HCT116 (cell line): Measurements from ENCODE around the gene MAST4. TPM values are rescaled to one million over a fixed set of nuclear protein-coding genes. Genes with fewer than 3 reads are reported as not detected.

Source experiments
- ATAC-seq: fragments of 200-7000 bp; cut with Tn5 transposase; 2 replicates; pipeline ENCODE4 v1.9.1; 2020; ENCODE audit warnings: mild to moderate bottlenecking, moderate library complexity
- BruUV-seq: library from RNA; stranded (reverse); fragments of 400-500 nt; replicated peaks from 2 replicates; lab custom pipeline; 2021; lab: Mats Ljungman, UMichigan
- CTCF ChIA-PET: fragments of 300-600 bp; sonication (Branson Sonifier 250); formaldehyde crosslinking; loops from one replicate; lab custom pipeline; 2021; ENCODE audit warnings: antibody characterized with exemption; lab: Charles Lee
- POLR2A ChIA-PET: fragments of 300-600, 350-600 bp; sonication (Branson Sonifier 250); formaldehyde crosslinking; loops from one replicate; lab custom pipeline; 2021; ENCODE audit warnings: antibody characterized with exemption; lab: Charles Lee
- RAD21 ChIA-PET, 2 experiments: fragments of 300-600 bp; sonication (Branson Sonifier 250); formaldehyde crosslinking; loops; one replicate each; lab custom pipeline; 2023; ENCODE audit warnings: low total read pairs in 2 of 2; ENCODE audit not compliant: uncharacterized antibody in 2 of 2, unreplicated experiment in 2 of 2, low non-redundant PET in 1 of 2; lab: Charles Lee
- DNase-seq: peaks from one replicate; pipeline ENCODE4 v3.0.0-alpha.2; 2010; ENCODE audit warnings: low read depth, low spot score
- H2AFZ ChIP-seq: fragments of 200-600 bp; shearing (Covaris generic), sonication (generic); 2 replicates; pipeline ENCODE4 v1.6.1; 2017; ENCODE audit warnings: low read depth, mixed run types, mixed read lengths, antibody characterized with exemption, low read length; ENCODE audit not compliant: poor library complexity, severe bottlenecking
- H3K27ac ChIP-seq: 2 replicates; pipeline ENCODE4 v1.5.1; 2012; ENCODE audit warnings: low read depth, low read length
- H3K27me3 ChIP-seq: fragments of 200-600 bp; sonication (generic); 2 replicates; pipeline ENCODE4 v1.6.1; 2016; ENCODE audit warnings: mixed run types, low read length, mixed read lengths; ENCODE audit not compliant: insufficient read depth
- H3K36me3 ChIP-seq, 2 experiments: fragments of 200-500 bp in 1 of 2; fragments of 200-600 bp in 1 of 2; sonication (Bioruptor generic) in 1 of 2; sonication (generic) in 1 of 2; 2 replicates each; pipeline versions ENCODE4 v1.5.1 to v1.6.1; 2014 to 2016; ENCODE audit warnings: low read length in 2 of 2, inconsistent platforms in 1 of 2, mixed read lengths in 1 of 2, mixed run types in 1 of 2; ENCODE audit not compliant: insufficient read depth in 2 of 2, control insufficient read depth in 1 of 2
- H3K4me1 ChIP-seq, 2 experiments: fragments of 200-600 bp in 1 of 2; sonication (generic) in 1 of 2; 2 replicates each; pipeline versions ENCODE4 v1.5.1 to v1.6.1; 2012 to 2017; ENCODE audit warnings: low read length in 2 of 2, inconsistent platforms in 1 of 2, mild to moderate bottlenecking in 1 of 2, mixed read lengths in 1 of 2, mixed run types in 1 of 2, moderate library complexity in 1 of 2; ENCODE audit not compliant: insufficient read depth in 2 of 2, control insufficient read depth in 1 of 2
- H3K4me2 ChIP-seq: fragments of 200-600 bp; sonication (generic); 2 replicates; pipeline ENCODE4 v1.6.1; 2017; ENCODE audit warnings: mixed run types, low read length, mixed read lengths
- H3K4me3 ChIP-seq, 2 experiments: fragments of 200-600 bp in 1 of 2; sonication (generic) in 1 of 2; replicated peaks in 1 of 2; 2 replicates each; pipeline ENCODE4 v1.5.1; 2011 to 2016; ENCODE audit warnings: low read length in 2 of 2, control low read depth in 1 of 2, low read depth in 1 of 2, mild to moderate bottlenecking in 1 of 2, mixed read lengths in 1 of 2, mixed run types in 1 of 2
- H3K79me2 ChIP-seq: fragments of 200-600 bp; sonication (generic); 2 replicates; pipeline ENCODE4 v1.6.1; 2017; ENCODE audit warnings: mild to moderate bottlenecking, mixed run types, low read length, moderate library complexity, mixed read lengths; ENCODE audit not compliant: insufficient read depth
- H3K9ac ChIP-seq: fragments of 200-600 bp; sonication (generic); 2 replicates; pipeline ENCODE4 v1.6.1; 2016; ENCODE audit warnings: low read length, mixed read lengths
- H3K9me2 ChIP-seq: fragments of 200-600 bp; sonication (generic), shearing (Covaris generic); 2 replicates; pipeline ENCODE4 v1.6.1; 2017; ENCODE audit warnings: mixed run types, mild to moderate bottlenecking, moderate library complexity; ENCODE audit not compliant: insufficient read depth
- H3K9me3 ChIP-seq, 2 experiments: fragments of 200-500 bp in 1 of 2; fragments of 200-600 bp in 1 of 2; sonication (Bioruptor generic) in 1 of 2; sonication (generic) in 1 of 2; 2 replicates each; pipeline ENCODE4 v1.6.1; 2014 to 2017; ENCODE audit warnings: low read length in 2 of 2, mixed read lengths in 2 of 2, inconsistent platforms in 1 of 2, low read depth in 1 of 2, mild to moderate bottlenecking in 1 of 2, mixed run types in 1 of 2, moderate library complexity in 1 of 2; ENCODE audit not compliant: control insufficient read depth in 1 of 2, insufficient read depth in 1 of 2
- H4K20me1 ChIP-seq: fragments of 200-600 bp; sonication (generic), shearing (Covaris generic); 2 replicates; pipeline ENCODE4 v1.6.1; 2017; ENCODE audit warnings: mixed run types, mild to moderate bottlenecking, moderate library complexity; ENCODE audit not compliant: insufficient read depth
- CBX3 ChIP-seq: IDR thresholded peaks from 2 replicates; pipeline ENCODE4 v1.6.1; 2012; ENCODE audit warnings: low read depth
- FOSL1 ChIP-seq: IDR thresholded peaks from 2 replicates; pipeline ENCODE4 v1.6.1; 2012; ENCODE audit warnings: low read depth
- POLR2A ChIP-seq: IDR thresholded peaks from 2 replicates; pipeline ENCODE4 v1.7.0; 2011; ENCODE audit warnings: borderline replicate concordance; ENCODE audit not compliant: insufficient read depth, insufficient read length; ENCODE audit errors: extremely low read depth
- POLR2AphosphoS5 ChIP-seq: IDR thresholded peaks from 2 replicates; pipeline ENCODE4 v1.6.1; 2011; ENCODE audit warnings: mild to moderate bottlenecking, low read depth, low read length, moderate library complexity
- RAD21 ChIP-seq: IDR thresholded peaks from 2 replicates; pipeline ENCODE4 v1.6.1; 2012; ENCODE audit warnings: low read depth, mild to moderate bottlenecking
- SIN3A ChIP-seq: IDR thresholded peaks from 2 replicates; pipeline ENCODE4 v1.6.1; 2012; ENCODE audit warnings: low read depth
- YY1 ChIP-seq: IDR thresholded peaks from 2 replicates; pipeline ENCODE4 v1.6.1; 2011; ENCODE audit warnings: low read length, low read depth, moderate library complexity, mild to moderate bottlenecking; ENCODE audit not compliant: insufficient replicate concordance; ENCODE audit errors: extremely low read depth
- intact Hi-C: fragments of 100-400 bp; cut with micrococcal nuclease; formaldehyde crosslinking; loops from 2 replicates; pipeline ENCODE4 v1.10.0; 2022
- total RNA-seq: library from RNA; stranded (reverse); gene quantifications from one replicate; pipeline ENCODE4 v1.2.1, GENCODE V29; 2021; ENCODE audit not compliant: unreplicated experiment
- TF ChIP-seq, protein P1 (sequence below): IDR thresholded peaks from 2 replicates; pipeline ENCODE4 v1.6.1; 2012; ENCODE audit warnings: low read depth
- TF ChIP-seq, protein P2 (sequence below): IDR thresholded peaks from 2 replicates; pipeline ENCODE4 v1.6.1; 2011; ENCODE audit warnings: mild to moderate bottlenecking, low read length, moderate library complexity; ENCODE audit not compliant: insufficient replicate concordance; ENCODE audit errors: extremely low read depth

The MAST4 gene
- total RNA-seq, 1 experiment from 2014 or later: 1.1 TPM

DNA sequence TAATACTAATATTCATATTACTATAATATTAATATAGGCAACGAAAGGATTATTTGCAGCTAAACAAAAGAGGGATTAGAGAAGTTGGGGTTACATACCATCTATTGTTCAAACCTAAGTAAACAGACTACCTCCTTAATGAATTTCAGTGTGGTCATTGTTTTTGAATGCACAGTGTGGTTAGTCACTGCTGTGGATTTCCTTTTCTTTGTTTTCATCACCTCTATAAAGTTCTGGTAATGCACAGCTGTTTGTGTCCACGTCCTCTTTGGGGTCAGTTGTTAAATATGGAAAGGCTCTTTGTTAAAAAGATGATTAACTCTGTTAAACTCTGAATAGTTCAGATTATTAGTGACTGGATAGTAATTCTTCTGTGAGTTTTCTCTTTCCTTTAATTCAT is 233.6 kb downstream of the MAST4 start:
- no peak overlapping the region for H3K9ac ChIP-seq
- H2AFZ ChIP-seq: no peak overlapping the region
- DNase-seq: no peak
- no peak overlapping the region for H3K4me3 ChIP-seq
- RAD21 ChIA-PET: no interaction called here
- no peak overlapping the region for H3K4me2 ChIP-seq
- CTCF ChIA-PET: interaction anchor here (1.0 to 2.4 kb wide), 11 partner anchors 10 to 524 kb away, joined by 3 to 20 read pairs (median 5); no protein-coding TSS in a partner anchor
- BruUV-seq: no TSS peak
- no peaks in the 10 kb centered on the region for H3K9me2 ChIP-seq
- no peak for ATAC-seq
- no peak overlapping the region for H3K27ac ChIP-seq
- intact Hi-C loops: no loop called here
- TF ChIP-seq, protein P1, sequence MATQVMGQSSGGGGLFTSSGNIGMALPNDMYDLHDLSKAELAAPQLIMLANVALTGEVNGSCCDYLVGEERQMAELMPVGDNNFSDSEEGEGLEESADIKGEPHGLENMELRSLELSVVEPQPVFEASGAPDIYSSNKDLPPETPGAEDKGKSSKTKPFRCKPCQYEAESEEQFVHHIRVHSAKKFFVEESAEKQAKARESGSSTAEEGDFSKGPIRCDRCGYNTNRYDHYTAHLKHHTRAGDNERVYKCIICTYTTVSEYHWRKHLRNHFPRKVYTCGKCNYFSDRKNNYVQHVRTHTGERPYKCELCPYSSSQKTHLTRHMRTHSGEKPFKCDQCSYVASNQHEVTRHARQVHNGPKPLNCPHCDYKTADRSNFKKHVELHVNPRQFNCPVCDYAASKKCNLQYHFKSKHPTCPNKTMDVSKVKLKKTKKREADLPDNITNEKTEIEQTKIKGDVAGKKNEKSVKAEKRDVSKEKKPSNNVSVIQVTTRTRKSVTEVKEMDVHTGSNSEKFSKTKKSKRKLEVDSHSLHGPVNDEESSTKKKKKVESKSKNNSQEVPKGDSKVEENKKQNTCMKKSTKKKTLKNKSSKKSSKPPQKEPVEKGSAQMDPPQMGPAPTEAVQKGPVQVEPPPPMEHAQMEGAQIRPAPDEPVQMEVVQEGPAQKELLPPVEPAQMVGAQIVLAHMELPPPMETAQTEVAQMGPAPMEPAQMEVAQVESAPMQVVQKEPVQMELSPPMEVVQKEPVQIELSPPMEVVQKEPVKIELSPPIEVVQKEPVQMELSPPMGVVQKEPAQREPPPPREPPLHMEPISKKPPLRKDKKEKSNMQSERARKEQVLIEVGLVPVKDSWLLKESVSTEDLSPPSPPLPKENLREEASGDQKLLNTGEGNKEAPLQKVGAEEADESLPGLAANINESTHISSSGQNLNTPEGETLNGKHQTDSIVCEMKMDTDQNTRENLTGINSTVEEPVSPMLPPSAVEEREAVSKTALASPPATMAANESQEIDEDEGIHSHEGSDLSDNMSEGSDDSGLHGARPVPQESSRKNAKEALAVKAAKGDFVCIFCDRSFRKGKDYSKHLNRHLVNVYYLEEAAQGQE: no peak
- TF ChIP-seq POLR2AphosphoS5: no peak
- TF ChIP-seq SIN3A: no peak
- no peak for TF ChIP-seq FOSL1
- no peak for TF ChIP-seq YY1
- TF ChIP-seq CBX3: no peak
- no peak for TF ChIP-seq RAD21
- TF ChIP-seq POLR2A: no peak
- TF ChIP-seq, protein P2, sequence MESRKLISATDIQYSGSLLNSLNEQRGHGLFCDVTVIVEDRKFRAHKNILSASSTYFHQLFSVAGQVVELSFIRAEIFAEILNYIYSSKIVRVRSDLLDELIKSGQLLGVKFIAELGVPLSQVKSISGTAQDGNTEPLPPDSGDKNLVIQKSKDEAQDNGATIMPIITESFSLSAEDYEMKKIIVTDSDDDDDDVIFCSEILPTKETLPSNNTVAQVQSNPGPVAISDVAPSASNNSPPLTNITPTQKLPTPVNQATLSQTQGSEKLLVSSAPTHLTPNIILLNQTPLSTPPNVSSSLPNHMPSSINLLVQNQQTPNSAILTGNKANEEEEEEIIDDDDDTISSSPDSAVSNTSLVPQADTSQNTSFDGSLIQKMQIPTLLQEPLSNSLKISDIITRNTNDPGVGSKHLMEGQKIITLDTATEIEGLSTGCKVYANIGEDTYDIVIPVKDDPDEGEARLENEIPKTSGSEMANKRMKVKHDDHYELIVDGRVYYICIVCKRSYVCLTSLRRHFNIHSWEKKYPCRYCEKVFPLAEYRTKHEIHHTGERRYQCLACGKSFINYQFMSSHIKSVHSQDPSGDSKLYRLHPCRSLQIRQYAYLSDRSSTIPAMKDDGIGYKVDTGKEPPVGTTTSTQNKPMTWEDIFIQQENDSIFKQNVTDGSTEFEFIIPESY: no peak
- no peaks in the 10 kb centered on the region for H3K36me3 ChIP-seq
- H3K4me1 ChIP-seq: no peaks in the 10 kb centered on the region
- peaks cover 28% of the 10 kb centered on the region for H3K27me3 ChIP-seq
- no peaks in the 10 kb centered on the region for H4K20me1 ChIP-seq
- H3K79me2 ChIP-seq: no peaks in the 10 kb centered on the region
- POLR2A ChIA-PET: no interaction called here
- no peaks in the 10 kb centered on the region for H3K9me3 ChIP-seq
